GM19328 (cell line): Measurements from ENCODE around the gene GABRG3.

Experiments
- ATAC-seq: cut with Tn5 transposase; IDR thresholded peaks from one replicate; pipeline ENCODE4 v1.9.1; 2021; ENCODE audit warnings: mild to moderate bottlenecking, moderate library complexity; ENCODE audit not compliant: unreplicated experiment

The GABRG3 gene

DNA sequence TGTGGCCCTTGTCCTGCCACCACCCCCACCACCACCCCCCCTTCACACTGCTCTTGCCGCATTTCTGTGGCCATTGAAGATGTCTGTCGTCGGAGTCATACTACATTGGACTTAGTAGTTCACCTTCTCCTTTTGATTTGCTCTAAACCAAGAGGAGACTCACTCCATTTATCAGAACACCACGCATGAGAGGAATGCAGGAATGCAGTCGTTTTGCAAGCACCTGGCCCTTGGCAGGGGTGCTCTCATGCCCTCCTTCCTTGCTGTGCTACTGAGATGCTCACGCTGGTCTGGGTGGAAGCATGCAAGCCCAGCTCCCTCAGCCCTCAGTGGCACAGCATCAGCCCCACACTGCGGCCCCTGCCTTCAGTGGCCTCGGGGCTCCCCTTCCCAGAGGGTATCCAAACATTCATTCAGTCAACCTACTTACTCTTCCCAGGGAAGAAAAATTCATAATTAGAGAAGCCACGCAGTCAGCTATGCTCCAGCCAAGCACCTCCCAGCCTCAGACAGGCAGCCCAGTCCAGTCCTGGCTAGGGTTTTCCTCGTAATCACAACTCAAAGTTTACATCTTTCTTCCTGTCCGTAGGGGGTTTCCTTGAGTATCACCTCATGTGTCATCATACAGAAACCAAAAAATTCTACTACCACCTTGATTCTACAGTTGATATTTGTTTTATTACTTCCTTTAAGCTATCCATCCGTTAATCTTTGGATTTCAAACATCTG lies 520.0 kb downstream of the GABRG3 start:
- no peak for ATAC-seq

DNA sequence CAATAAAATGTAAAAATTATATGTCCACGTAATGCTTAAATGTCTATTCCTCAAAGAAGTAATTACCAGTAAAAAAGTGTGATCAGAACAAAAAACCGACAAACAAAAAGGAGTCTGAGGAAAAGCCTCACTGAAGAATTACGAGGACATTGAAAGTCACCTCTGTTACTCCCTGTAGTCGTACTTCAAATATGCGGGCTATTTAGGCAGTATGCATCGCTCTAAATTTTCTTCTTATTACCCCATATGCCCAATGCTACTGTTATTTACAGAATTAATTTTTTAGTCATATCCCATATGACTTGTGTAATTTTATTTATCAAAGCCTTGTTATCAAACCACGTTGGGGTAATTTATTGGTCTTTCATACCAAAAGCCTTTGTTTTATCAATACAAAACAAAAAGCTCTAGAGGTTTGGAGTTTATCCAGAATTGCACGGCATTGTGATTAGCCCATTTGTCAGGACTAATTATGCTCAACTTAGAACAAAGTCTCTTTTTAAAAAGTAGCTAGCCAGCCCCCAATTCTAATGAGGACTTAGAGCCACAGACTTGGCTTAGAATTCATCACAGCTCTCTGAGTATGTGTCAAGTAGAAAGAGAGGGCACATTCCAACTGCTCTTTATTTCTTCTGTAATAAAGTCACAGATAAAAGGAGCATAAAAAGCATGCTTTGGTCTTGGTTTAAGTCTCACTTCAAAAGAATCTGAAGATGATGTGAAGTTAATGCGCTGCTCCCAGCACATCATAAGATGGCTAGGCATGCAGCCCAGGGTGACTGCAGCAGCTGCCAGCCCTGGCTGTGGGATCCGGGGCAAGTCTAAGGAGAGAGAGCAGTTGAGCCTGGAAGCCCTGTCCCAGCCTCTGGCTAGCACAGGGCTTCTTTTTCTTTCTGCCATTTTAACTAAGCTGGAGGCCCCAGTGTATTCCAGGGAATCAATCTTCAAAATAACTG lies 521.0 kb downstream of the GABRG3 start:
- ATAC-seq: no peak

DNA sequence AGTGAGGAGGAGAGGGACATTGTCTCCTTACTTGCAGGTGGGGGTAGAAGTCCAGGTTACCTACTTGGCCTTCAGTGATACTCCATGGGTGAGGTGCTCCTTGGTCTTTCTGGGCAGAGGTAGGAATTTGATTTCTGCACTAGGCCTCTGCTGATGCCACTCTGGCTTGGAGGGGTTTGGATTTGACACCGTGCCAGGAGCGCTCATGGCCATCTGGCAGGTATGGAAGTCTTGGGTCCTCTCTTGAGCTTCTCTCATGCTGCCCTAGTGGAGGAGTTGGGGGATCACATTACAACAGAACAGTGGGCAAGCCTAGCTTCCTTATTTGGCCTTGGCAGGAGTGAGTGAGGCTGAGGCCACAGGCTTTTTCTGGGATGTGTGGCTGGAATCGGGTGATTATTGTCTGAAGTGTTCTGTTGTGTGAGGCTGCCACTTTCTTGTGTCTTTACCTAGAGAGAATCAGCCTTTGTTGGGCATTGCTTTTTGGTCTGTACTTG lies 525.0 kb downstream of the GABRG3 start:
- ATAC-seq: no peak

DNA sequence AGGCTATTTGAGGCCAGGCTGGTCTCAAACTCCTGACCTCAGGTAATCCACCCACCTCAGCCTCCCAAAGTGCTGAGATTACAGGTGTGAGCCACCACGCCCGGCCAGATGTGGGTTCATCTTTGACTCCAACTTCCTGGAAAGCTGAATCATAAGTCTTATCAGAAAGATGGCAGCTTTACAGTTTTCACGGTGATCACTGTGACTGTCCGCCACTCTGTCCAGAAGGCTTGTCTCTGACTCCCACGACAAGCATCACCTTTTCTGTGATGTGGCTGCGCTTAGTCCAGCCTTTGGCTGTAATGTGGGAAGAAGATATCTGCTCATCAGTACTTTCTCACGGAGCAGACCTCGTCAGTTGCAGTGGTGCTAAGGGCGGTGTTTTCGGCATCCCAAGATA lies 527.7 kb downstream of the GABRG3 start:
- ATAC-seq: no peak

DNA sequence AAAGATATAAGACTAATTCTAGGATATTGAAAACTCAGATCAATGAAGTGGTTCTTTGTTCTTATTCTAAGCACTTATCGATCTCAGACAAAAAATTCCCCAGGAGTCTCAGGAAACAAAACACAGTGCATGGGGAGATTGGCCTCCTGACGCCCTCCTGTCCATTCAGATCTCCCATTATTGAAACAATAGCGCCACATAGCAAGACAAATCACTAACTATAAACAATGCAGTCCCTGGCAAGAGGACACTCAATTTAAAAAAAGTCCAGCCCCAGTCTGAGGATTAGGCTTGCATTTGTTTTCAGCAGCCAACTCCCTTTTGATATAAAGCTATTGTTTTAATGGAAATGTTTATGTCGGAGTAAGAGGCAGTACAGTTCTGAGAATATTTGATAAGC lies 528.2 kb downstream of the GABRG3 start:
- no peak for ATAC-seq

DNA sequence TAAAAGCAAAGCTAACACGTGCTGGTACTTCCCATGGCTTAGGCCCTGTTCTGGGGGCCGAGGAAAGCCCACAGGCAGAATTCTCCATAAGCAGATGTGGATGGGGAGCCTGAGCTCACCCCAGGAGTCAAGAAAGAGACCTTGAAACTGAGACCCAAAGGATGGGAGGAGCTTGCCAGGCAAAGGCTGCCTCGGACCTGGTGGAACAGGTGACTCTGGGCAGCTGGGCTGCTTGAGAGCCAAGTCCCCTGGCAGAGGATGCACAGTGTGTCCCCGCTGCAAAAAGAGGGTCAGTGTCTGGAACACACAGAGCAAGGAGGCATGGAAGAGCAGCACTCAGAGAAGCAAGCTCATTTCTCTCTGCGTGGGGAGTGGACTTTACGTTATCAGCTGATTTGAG lies 528.7 kb downstream of the GABRG3 start:
- ATAC-seq: no peak

DNA sequence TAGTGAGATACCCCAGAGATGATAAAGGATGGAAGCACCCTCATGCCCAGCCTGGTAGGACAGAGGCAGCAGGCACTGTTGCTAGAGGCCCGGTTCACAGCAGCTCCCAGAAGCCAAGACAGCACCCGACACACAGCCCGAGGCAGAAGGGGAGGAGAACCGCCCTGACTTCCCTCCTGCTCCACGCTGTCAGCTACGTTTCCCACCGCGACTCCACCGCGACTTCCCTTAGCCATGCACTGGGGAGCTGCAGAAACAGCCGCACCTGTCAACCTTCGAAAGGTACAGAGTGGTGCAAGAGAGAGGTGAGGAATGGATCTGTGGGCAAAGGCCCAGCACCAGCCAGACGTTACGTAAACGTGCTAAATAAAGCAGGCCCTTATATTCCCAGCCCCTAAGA lies 529.2 kb downstream of the GABRG3 start:
- no peak for ATAC-seq

DNA sequence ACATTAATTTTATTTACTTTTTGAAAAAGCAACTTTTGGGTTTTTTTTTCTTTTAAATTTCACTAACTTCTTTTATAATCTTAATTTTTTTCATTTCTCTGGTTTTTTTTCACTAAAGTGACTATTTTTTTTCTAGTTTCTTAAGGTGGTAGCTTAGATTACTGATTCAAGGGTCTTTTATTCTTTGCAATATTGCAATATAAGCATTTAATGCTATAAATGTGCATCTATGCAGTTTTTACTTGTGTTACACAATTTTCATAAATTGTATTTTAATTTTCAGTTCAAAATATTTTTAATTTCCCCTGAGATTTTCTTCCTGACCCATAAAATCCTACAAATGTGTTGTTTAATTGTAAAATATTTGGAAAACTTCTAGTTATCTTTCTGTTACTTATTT lies 535.8 kb downstream of the GABRG3 start:
- no peak for ATAC-seq

DNA sequence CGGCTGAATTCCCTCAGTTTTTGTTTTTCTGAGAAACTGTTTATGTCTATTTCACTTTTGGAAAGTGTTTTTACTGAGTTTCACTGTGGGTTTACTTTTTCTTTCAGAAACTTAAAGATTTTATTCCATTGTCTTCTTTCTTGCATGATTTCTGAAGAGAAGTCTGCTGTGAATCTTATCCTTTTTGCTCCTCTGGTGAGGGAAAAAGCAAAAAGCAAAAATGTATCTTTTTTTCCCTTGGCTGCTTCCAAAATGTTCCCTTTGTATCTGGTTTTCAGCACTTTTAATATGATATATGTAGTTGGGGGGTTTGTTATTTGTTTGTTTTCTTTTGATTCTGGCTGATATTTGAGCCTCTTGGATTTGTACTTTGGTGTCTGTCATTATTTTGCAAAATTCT lies 538.0 kb downstream of the GABRG3 start:
- no peak for ATAC-seq

DNA sequence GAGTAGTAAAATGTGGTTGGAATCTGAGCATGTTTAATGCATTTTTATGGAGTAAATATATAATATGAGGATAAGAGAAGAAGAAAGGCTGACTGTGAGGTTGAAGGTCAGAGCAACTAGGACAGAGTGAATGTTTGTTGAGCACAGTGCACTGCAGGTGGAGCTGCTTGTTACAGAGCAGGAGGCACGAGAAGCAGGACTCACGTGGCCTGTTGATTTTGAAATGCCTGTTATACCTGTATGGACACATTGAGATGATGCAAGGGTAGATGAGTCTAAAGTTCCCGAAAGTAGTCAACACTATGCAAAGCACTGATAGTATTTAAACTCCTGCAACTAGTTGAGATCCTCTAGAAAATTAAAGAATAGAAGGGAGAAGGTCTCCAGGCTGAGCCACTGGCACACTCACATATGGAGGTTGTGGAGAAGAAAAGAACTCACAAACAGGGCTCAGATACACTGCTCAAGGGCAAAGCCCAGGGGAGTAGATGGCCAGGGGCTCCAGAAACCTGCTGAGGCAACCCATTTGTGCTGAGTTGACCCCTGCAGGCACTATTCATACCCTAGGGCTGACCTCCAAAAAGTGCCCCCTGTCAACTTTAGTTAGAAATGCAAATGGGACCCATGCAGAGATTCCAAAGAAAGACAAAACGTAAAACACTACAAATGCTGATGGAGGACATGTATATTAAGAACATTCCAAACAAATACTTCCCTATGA lies 541.5 kb downstream of the GABRG3 start:
- no peak for ATAC-seq

DNA sequence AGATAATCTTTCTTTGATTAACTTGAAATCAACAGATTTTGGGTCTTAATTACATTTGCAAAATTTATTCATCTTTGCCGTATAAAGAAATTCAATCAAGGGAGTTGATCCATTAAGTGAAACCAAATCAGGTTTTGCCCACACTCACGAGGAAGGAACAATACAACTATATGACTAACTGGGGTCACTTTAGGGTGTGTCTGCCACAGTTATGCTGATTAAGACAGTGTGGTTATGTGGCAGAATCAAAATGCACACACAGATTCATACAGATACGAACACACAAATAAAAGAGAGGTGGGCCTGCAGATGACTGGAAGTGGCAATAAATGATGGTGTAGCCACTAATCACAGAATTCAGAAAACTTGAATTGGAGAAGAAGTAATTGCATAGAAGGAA lies 543.5 kb downstream of the GABRG3 start:
- no peak for ATAC-seq

DNA sequence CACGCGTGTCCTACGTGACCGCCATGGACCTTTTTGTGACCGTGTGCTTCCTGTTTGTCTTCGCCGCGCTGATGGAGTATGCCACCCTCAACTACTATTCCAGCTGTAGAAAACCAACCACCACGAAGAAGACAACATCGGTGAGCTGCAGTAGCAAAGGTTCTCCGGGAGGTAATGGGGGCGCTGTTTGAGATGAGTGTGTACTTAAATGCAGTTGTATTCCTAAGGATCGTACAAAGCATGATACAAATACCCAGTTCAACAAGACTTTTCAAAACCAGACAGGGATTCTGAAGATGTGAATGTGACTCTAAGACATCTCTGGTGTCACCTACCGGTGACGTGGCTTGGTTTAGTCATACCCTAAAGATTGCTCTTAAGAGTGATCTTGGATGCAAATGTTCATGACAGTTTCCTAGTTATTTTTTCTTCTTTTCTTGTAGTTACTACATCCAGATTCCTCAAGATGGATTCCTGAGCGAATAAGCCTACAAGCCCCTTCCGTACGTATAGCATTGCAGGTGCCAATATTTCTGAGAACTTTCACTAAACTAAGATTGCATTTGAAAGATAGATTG lies 556.6 kb downstream of the GABRG3 start:
- no peak for ATAC-seq

DNA sequence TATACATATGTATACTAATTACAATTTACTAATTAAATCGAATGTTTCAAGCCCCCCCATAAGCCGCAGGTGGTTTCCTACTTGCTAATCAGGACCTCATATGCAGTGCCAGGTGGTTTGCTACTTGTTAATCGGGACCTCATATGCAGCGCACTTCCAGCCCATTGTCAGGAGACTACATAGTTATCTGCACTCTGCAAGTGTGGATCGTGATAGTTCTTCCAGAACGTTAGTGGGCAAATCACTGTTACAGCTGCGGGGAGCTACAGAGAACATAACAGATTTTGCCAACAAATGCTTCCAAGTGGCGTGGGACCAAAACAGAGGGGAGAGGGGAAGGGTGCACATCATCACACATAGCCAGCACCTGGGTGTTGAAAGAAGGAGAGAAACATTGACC lies 558.4 kb downstream of the GABRG3 start:
- no peak for ATAC-seq

DNA sequence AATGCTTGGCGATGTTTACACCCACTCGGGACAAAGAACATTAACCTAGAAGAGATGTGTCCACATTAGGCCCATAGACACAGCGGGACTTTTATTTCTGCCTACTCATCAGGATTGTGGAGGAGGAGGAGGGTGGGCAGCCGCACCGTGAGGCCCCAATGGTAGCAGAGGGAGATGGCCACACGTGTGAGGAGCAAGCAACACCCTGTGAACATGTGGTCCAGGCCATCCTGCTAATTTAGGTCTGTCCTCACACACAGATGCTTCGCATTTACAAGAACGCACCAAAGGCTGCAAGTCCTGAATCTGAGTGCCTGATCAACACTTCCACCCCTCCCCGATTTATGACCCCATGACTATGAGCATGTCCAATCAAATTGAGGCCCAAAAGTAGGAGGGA lies 560.0 kb downstream of the GABRG3 start:
- ATAC-seq: no peak

DNA sequence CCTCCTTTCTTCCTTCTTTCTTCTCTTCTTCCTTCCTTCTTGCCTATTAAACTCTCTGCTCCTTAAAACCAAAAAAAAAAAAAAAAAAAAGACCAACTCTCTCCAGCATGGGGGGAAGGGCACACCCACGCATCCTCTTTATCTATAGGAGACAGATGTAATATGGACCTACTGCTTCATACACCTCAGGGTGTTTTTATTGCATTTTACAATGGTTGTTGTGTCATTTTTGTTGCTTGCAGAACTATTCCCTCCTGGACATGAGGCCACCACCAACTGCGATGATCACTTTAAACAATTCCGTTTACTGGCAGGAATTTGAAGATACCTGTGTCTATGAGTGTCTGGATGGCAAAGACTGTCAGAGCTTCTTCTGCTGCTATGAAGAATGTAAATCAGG lies 561.4 kb downstream of the GABRG3 start:
- ATAC-seq: no peak

DNA sequence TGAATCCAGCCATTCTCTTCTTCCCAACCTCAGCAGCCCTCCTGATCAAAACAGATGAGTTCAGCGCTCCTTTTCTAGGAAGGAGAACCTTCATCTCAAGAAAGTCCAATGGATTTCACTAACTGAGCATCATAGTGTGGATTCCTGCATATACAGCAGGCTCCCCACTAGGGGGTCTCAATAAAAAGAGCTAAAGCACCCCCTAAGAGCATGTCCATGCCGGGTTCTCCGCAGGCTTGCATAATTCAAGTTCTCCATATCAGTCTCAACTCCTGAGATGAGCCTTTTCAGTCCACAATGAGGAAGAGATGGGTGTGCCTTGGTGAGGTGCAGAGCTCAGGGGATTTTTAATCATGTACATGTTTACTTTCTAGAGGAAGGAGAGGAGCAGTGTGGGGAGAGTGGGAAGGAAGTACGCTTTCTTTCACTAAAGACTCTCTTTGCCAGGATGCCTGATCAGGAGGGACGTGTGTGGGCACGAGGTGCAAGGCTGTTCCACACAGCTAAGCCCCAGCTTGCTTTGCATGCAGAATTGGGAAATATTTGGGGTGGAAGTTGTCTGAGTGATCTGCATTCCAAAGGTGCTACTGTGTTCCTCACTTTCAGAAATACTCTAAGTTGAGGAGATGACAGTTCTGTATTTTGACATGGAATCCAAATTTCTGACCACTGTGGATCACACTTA lies 564.6 kb downstream of the GABRG3 start:
- no peak for ATAC-seq

DNA sequence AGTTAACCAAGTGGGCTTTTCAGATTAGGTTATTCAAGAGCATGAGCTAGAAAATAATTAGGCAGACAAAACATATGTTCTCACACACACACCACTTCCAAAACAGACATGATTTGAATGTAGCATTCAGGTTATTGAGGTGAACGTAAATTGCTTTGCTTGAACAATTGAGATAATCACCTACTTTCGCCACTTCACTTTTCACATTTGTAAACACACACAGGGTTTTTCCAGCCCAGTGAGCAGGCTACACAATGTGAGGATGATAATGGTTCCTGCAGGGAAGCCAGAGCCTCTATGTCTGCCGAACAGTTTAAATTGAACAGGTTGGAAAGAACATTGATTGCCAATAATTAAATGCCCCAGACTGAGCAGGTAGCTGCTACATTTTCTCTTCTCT lies 567.3 kb downstream of the GABRG3 start:
- no peak for ATAC-seq

DNA sequence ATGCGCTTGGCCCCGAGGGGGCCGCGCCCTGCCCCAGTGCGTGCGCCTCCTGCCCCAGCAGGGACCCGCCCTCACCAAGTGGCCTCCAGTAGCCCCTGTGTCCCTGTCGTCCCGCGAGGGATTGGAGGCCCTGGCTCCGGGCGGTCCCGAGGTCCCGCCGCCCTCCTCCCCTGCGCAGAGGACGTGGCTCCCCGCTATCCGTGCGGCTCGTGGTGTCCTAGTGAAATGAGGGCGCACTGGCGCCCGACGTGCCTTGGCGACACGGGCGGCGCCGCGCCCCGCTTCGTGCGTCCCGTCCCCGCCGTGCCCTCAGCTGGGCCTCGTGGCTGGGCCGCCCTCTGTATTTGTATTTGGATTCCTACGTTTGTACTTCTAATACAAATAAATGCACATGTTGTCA lies 570.6 kb downstream of the GABRG3 start:
- ATAC-seq: no peak

DNA sequence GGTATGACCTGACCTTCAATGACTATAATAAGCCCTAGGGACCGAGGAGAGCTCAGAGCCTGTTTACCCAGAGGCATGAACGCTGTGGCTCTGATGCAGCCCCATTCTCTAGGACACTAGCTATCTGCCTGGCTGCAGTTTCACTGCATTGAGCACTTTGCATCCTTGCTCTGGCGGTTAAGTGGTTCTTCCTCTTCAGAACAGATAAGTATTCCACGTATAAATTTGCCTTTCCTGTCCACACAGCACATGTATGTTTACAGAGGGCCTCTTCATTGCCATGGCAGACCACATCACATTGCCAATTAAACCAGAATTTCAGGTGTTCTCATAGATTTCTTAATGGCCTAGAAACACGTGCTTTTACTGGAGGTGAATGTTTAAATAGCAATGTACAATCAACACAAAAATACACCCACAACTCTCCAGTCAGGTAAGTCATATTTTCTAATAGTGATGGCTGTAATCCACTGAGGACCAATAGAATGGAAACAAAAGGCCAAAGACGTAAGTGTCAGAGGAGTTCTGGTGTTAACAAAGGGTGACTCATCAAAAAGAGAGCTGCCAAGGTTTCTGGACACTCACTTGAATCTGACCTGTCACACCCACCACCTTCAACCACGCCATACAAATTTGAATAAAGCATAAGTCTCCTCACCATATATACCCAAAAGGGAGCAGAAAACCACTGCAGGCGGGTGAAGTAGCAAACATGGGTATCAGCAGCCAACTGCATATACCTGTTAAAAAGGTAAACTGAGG lies 574.7 kb downstream of the GABRG3 start:
- ATAC-seq: no peak

DNA sequence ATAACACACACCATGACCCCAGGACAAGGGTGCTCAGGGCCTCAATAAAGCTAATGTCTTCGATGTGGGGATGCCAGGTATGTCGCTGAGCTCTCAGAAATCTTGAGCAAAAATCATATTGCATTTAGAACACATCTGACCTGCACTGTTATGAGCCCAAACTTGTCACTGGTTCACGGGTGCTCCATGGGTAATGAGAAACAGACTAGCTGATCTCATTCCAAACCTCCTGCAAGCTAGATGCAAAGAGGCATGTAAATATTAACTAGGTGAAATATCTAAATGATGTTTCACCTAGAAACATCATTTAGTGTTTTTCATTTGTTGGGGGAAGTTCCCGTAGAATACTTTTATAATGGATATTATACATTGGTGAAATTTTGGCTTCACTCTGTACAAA lies 578.8 kb downstream of the GABRG3 start:
- no peak for ATAC-seq
